Esophagus squamous epithelium (tissue), 4 donors: ENCODE data around the gene PITPNB.

Source experiments
- CTCF ChIP-seq, 6 experiments: fragments of 450-650 bp in 4 of 6; fragments of 200-600 bp in 2 of 6; sonication (generic) in 2 of 6; IDR thresholded peaks; one replicate each; pipeline ENCODE4 v1.5.1; 2016 to 2019; ENCODE audit warnings: antibody characterized with exemption in 6 of 6, mild to moderate bottlenecking in 4 of 6, moderate library complexity in 4 of 6
- POLR2A ChIP-seq, 4 donors: fragments of 450-650 bp; IDR thresholded peaks; one replicate each; pipeline ENCODE4 v1.6.1; 2017; ENCODE audit warnings: antibody characterized with exemption in 4 of 4, mild to moderate bottlenecking in 4 of 4, moderate library complexity in 3 of 4

- TF ChIP-seq CTCF (IDR thresholded peaks at IDR 0.05) (no peak), POLR2A (IDR thresholded peaks at IDR 0.05) (no peak)
Observed at GRCh38 chr22:27809226-27809603, 109.8 kb downstream of the PITPNB start.
